ENCODE measurements around the gene ROR1. TPM values are rescaled to one million over a fixed set of nuclear protein-coding genes. Genes with fewer than 3 reads are reported as not detected.

ROR1 gene
- total RNA-seq, 1 experiment from 2014 or later: 2.7 TPM

GRCh38 chr1:63922848-63923247 is 149.0 kb downstream of the ROR1 start:
- Histone ChIP-seq H3K4me3 (replicated peaks in 1 of 2; ENCODE audit: low read depth in 1 of 2, low read length in 2 of 2) (no peak overlapping the region), H4K20me1 (ENCODE audit: insufficient read depth) (no peaks in the 10 kb centered on the region), H3K79me2 (ENCODE audit: insufficient read depth, low read length) (no peaks in the 10 kb centered on the region), H3K9ac (ENCODE audit: low read length) (no peak overlapping the region), H2AFZ (ENCODE audit: low read depth, low read length, poor library complexity, severe bottlenecking) (no peak overlapping the region), H3K4me1 (ENCODE audit: control insufficient read depth in 1 of 2, insufficient read depth in 2 of 2, low read length in 2 of 2) (peaks cover 0 to 15% of the 10 kb centered on the region in 2 experiments; a peak in 2 of 4 replicates), H3K36me3 (ENCODE audit: control insufficient read depth in 1 of 2, insufficient read depth in 2 of 2, low read length in 2 of 2) (no peaks in the 10 kb centered on the region), H3K27me3 (ENCODE audit: insufficient read depth, low read length) (no peaks in the 10 kb centered on the region), H3K4me2 (ENCODE audit: low read length) (no peak overlapping the region), H3K9me3 (ENCODE audit: control insufficient read depth in 1 of 2, insufficient read depth in 1 of 2, low read depth in 1 of 2, low read length in 2 of 2) (no peaks in the 10 kb centered on the region), H3K27ac (ENCODE audit: low read depth, low read length) (no peak overlapping the region), H3K9me2 (ENCODE audit: insufficient read depth) (no peaks in the 10 kb centered on the region)
- BruUV-seq (replicated peaks): no TSS peak
- CTCF ChIA-PET: interaction anchor here (1.3 to 7.2 kb wide), 3 partner anchors 212 to 231 kb away, joined by 3 to 50 read pairs (median 3); no protein-coding TSS in a partner anchor
- RAD21 ChIA-PET (ENCODE audit: low non-redundant PET in 1 of 2, low total read pairs in 2 of 2, uncharacterized antibody in 2 of 2, unreplicated experiment in 2 of 2): no interaction called here
- no peak for DNase-seq (ENCODE audit: low read depth, low spot score)
- TF ChIP-seq, protein P1, sequence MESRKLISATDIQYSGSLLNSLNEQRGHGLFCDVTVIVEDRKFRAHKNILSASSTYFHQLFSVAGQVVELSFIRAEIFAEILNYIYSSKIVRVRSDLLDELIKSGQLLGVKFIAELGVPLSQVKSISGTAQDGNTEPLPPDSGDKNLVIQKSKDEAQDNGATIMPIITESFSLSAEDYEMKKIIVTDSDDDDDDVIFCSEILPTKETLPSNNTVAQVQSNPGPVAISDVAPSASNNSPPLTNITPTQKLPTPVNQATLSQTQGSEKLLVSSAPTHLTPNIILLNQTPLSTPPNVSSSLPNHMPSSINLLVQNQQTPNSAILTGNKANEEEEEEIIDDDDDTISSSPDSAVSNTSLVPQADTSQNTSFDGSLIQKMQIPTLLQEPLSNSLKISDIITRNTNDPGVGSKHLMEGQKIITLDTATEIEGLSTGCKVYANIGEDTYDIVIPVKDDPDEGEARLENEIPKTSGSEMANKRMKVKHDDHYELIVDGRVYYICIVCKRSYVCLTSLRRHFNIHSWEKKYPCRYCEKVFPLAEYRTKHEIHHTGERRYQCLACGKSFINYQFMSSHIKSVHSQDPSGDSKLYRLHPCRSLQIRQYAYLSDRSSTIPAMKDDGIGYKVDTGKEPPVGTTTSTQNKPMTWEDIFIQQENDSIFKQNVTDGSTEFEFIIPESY (IDR thresholded peaks at IDR 0.05; ENCODE audit: extremely low read depth, insufficient replicate concordance, low read length): no peak
- TF ChIP-seq POLR2A (IDR thresholded peaks at IDR 0.05; ENCODE audit: borderline replicate concordance, extremely low read depth, insufficient read depth, insufficient read length) (no peak), EGR1 (IDR thresholded peaks at IDR 0.05; ENCODE audit: low read depth) (no peak), RAD21 (IDR thresholded peaks at IDR 0.05; ENCODE audit: low read depth) (no peak), CTCF (IDR thresholded peaks at IDR 0.05 in 2 of 3, conservative IDR thresholded peaks at IDR 0.05 in 1 of 3; ENCODE audit: borderline replicate concordance in 1 of 3, insufficient read depth in 1 of 3, low read depth in 2 of 3, low read length in 2 of 3) (no peak), ZNF274 (IDR thresholded peaks at IDR 0.05; ENCODE audit: low read depth, low read length) (no peak), EZH2 (IDR thresholded peaks at IDR 0.05) (no peak), SIN3A (IDR thresholded peaks at IDR 0.05; ENCODE audit: low read depth) (no peak), MAX (IDR thresholded peaks at IDR 0.05) (no peak), CEBPB (IDR thresholded peaks at IDR 0.05; ENCODE audit: low read depth) (no peak), SP1 (IDR thresholded peaks at IDR 0.05; ENCODE audit: low read depth) (no peak), FOSL1 (IDR thresholded peaks at IDR 0.05; ENCODE audit: low read depth) (no peak), POLR2AphosphoS5 (IDR thresholded peaks at IDR 0.05; ENCODE audit: low read depth, low read length) (no peak), EZH2phosphoT487 (IDR thresholded peaks at IDR 0.05; ENCODE audit: borderline replicate concordance) (no peak), ZFX (IDR thresholded peaks at IDR 0.05) (no peak), TCF7L2 (IDR thresholded peaks at IDR 0.05; ENCODE audit: borderline replicate concordance, extremely low read depth, insufficient read depth, insufficient read length) (no peak), YY1 (IDR thresholded peaks at IDR 0.05; ENCODE audit: extremely low read depth, insufficient replicate concordance, low read depth, low read length) (no peak)
- ATAC-seq: no peak
- POLR2A ChIA-PET: no interaction called here
- intact Hi-C loops (cut with micrococcal nuclease): no loop called here

Data from HCT116 (cell line).